ENCODE data around the gene ZBTB37. TPM values are rescaled to one million over a fixed set of nuclear protein-coding genes. Genes with fewer than 3 reads are reported as not detected.

The ZBTB37 gene
- total and polyA plus RNA-seq, 11 donors: 2.1 to 14.8 (median 7.8) TPM

GRCh38 chr1:173852105-173852504 lies 16.1 kb upstream of the ZBTB37 start:
- no peak for ATAC-seq
- no peaks in the 10 kb centered on the region for H3K27me3 ChIP-seq
- H3K4me3 ChIP-seq: no peak overlapping the region
- intact Hi-C loops (cut with DNase I): no loop called here
- TF ChIP-seq POLR2A (IDR thresholded peaks at IDR 0.05) (no peak), CTCF (IDR thresholded peaks at IDR 0.05) (no peak)
- H3K27ac ChIP-seq: no peak overlapping the region
- H3K9me3 ChIP-seq: no peaks in the 10 kb centered on the region
- DNase-seq: no peak
- WGBS, 4 donors: 86 to 94% (median 87%) methylated on average over 4 of the region's 4 CpGs
- H3K36me3 ChIP-seq: peaks cover 0 to 81% (median 65%) of the 10 kb centered on the region in 9 donors
- peaks cover 0 to 7% (median 0%) of the 10 kb centered on the region in 12 donors for H3K4me1 ChIP-seq

- ATAC-seq (peak in 3 of 4 donors; percentile 45 to 84 (median 63)), DNase-seq (no peak)
- Histone ChIP-seq H3K36me3 (peaks cover 0 to 87% (median 70%) of the 10 kb centered on the region in 9 donors), H3K27ac (peak overlapping the region in 7 of 12 donors; percentile 8 to 50 (median 20)), H3K9me3 (no peaks in the 10 kb centered on the region), H3K4me3 (no peak overlapping the region), H3K27me3 (no peaks in the 10 kb centered on the region), H3K4me1 (peaks cover 0 to 7% (median 0%) of the 10 kb centered on the region in 12 donors)
- 48 to 60% (median 52%) methylated on average over 5 of the region's 5 CpGs for WGBS, 4 donors
- intact Hi-C loops (cut with DNase I): no loop called here
- no peak for TF ChIP-seq POLR2A (IDR thresholded peaks at IDR 0.05)
- no peak for TF ChIP-seq CTCF (IDR thresholded peaks at IDR 0.05)
Measured at GRCh38 chr1:173853074-173853473, 15.1 kb upstream of the ZBTB37 start.

- intact Hi-C loops (cut with DNase I): no loop called here
- DNase-seq (no peak), ATAC-seq (no peak)
- Histone ChIP-seq H3K27ac (no peak overlapping the region), H3K36me3 (peaks cover 0 to 99% (median 75%) of the 10 kb centered on the region in 9 donors), H3K4me1 (peaks cover 0 to 7% (median 0%) of the 10 kb centered on the region in 12 donors), H3K4me3 (no peak overlapping the region), H3K9me3 (no peaks in the 10 kb centered on the region), H3K27me3 (no peaks in the 10 kb centered on the region)
- TF ChIP-seq POLR2A (IDR thresholded peaks at IDR 0.05) (no peak), CTCF (IDR thresholded peaks at IDR 0.05) (no peak)
- 83 to 90% (median 87%) methylated on average over 1 of the region's 1 CpG for WGBS, 4 donors
Measured at GRCh38 chr1:173856014-173856413, 12.2 kb upstream of the ZBTB37 start.

- 92 to 97% (median 94%) methylated on average over 2 of the region's 2 CpGs for WGBS, 4 donors
- Histone ChIP-seq H3K4me1 (peaks cover 0 to 7% (median 0%) of the 10 kb centered on the region in 12 donors), H3K27me3 (no peaks in the 10 kb centered on the region), H3K36me3 (peaks cover 0 to 97% (median 72%) of the 10 kb centered on the region in 9 donors), H3K27ac (no peak overlapping the region), H3K4me3 (no peak overlapping the region), H3K9me3 (no peaks in the 10 kb centered on the region)
- DNase-seq (no peak), ATAC-seq (no peak)
- TF ChIP-seq POLR2A (IDR thresholded peaks at IDR 0.05) (no peak), CTCF (IDR thresholded peaks at IDR 0.05) (no peak)
- intact Hi-C loops (cut with DNase I): no loop called here
Measured at GRCh38 chr1:173856903-173857302, 11.3 kb upstream of the ZBTB37 start.

Data from heart left ventricle (tissue), 16 donors.